Astrocyte (in vitro differentiated cells and primary cell): ENCODE data around the gene DOP1A. TPM values are rescaled to one million over a fixed set of nuclear protein-coding genes. Genes with fewer than 3 reads are reported as not detected.

Experiments used
- DNase-seq: peaks from one replicate; pipeline ENCODE4 v3.0.0-alpha.2; 2010; ENCODE audit warnings: low read depth
- FAIRE-seq: peaks from 2 replicates; lab custom pipeline; 2011; peaks lifted over from hg19 to GRCh38; lab: Jason Lieb, UNC
- H2AFZ ChIP-seq: 2 replicates; pipeline ENCODE4 v1.6.0; 2012; ENCODE audit warnings: low read depth, low read length, inconsistent platforms
- H3K27ac ChIP-seq: 2 replicates; pipeline ENCODE4 v1.5.1; 2011; ENCODE audit warnings: low read depth, low read length, inconsistent platforms
- H3K27me3 ChIP-seq: 2 replicates; pipeline ENCODE4 v1.6.0; 2011; ENCODE audit warnings: low read length, inconsistent platforms; ENCODE audit not compliant: insufficient read depth
- H3K36me3 ChIP-seq: 2 replicates; pipeline ENCODE4 v1.5.1; 2011; ENCODE audit warnings: low read length, inconsistent platforms; ENCODE audit not compliant: insufficient read depth
- H3K4me1 ChIP-seq: 2 replicates; pipeline ENCODE4 v1.5.1; 2011; ENCODE audit warnings: low read length, inconsistent platforms; ENCODE audit not compliant: insufficient read depth
- H3K4me2 ChIP-seq: 2 replicates; pipeline ENCODE4 v1.6.0; 2012; ENCODE audit warnings: low read length, inconsistent platforms
- H3K4me3 ChIP-seq: 2 replicates; pipeline ENCODE4 v1.5.1; 2011; ENCODE audit warnings: low read depth, mild to moderate bottlenecking, low read length, inconsistent platforms; ENCODE audit not compliant: insufficient read depth
- H3K79me2 ChIP-seq: 2 replicates; pipeline ENCODE4 v1.6.0; 2012; ENCODE audit warnings: mild to moderate bottlenecking, low read length, inconsistent platforms; ENCODE audit not compliant: insufficient read depth
- H3K9ac ChIP-seq: 2 replicates; pipeline ENCODE4 v1.6.0; 2012; ENCODE audit warnings: mild to moderate bottlenecking, low read length, inconsistent platforms
- H3K9me3 ChIP-seq: 2 replicates; pipeline ENCODE4 v1.5.1; 2012; ENCODE audit warnings: low read depth, mild to moderate bottlenecking, low read length, inconsistent platforms; ENCODE audit not compliant: insufficient read depth
- H4K20me1 ChIP-seq: 2 replicates; pipeline ENCODE4 v1.6.0; 2012; ENCODE audit warnings: low read length, inconsistent platforms; ENCODE audit not compliant: insufficient read depth
- H3K27ac Mint-ChIP-seq: one replicate; pipeline ENCODE4 v1.8.0; 2021; ENCODE audit warnings: mild to moderate bottlenecking, mixed read lengths; ENCODE audit not compliant: unreplicated experiment
- H3K27me3 Mint-ChIP-seq: one replicate; pipeline ENCODE4 v1.8.0; 2021; ENCODE audit warnings: low read depth, mixed read lengths; ENCODE audit not compliant: unreplicated experiment
- H3K36me3 Mint-ChIP-seq: one replicate; pipeline ENCODE4 v1.8.0; 2021; ENCODE audit warnings: low read depth, mixed read lengths; ENCODE audit not compliant: unreplicated experiment
- H3K4me1 Mint-ChIP-seq: one replicate; pipeline ENCODE4 v1.8.0; 2021; ENCODE audit warnings: low read depth, mixed read lengths; ENCODE audit not compliant: unreplicated experiment
- H3K4me3 Mint-ChIP-seq: one replicate; pipeline ENCODE4 v1.8.0; 2021; ENCODE audit warnings: mild to moderate bottlenecking, moderate library complexity, mixed read lengths; ENCODE audit not compliant: unreplicated experiment
- H3K9me3 Mint-ChIP-seq: one replicate; pipeline ENCODE4 v1.8.0; 2021; ENCODE audit warnings: mild to moderate bottlenecking, mixed read lengths; ENCODE audit not compliant: unreplicated experiment
- EZH2 ChIP-seq: IDR thresholded peaks from 2 replicates; pipeline ENCODE4 v1.6.1; 2012; ENCODE audit warnings: mild to moderate bottlenecking, low read length, inconsistent platforms; ENCODE audit not compliant: insufficient read depth
- total RNA-seq: library from RNA; stranded (reverse); gene quantifications from 2 replicates; pipeline ENCODE4 v1.2.1, GENCODE V29; 2021
- TF ChIP-seq, protein P1 (sequence below): IDR thresholded peaks from 2 replicates; pipeline ENCODE4 v1.5.1; 2011; ENCODE audit warnings: low read depth, mild to moderate bottlenecking, inconsistent platforms, low read length, moderate library complexity; ENCODE audit not compliant: insufficient read depth

The DOP1A gene
- total RNA-seq, 1 donor from 2014 or later: 14.2 TPM

GRCh38 chr6:83127976-83128375 lies 60.5 kb downstream of the DOP1A start:
- Histone ChIP-seq H3K9ac (no peak overlapping the region), H3K79me2 (no peaks in the 10 kb centered on the region), H3K36me3 (peaks cover 30% of the 10 kb centered on the region), H3K4me3 (no peak overlapping the region), H3K4me1 (no peaks in the 10 kb centered on the region), H3K27me3 (no peaks in the 10 kb centered on the region), H3K27ac (no peak overlapping the region), H4K20me1 (no peaks in the 10 kb centered on the region), H2AFZ (no peak overlapping the region), H3K9me3 (no peaks in the 10 kb centered on the region), H3K4me2 (no peak overlapping the region)
- Mint-ChIP-seq H3K4me1 (no peaks in the 10 kb centered on the region), H3K9me3 (no peaks in the 10 kb centered on the region), H3K4me3 (no peak overlapping the region), H3K36me3 (no peaks in the 10 kb centered on the region), H3K27ac (no peak overlapping the region), H3K27me3 (no peaks in the 10 kb centered on the region)
- TF ChIP-seq, protein P1, sequence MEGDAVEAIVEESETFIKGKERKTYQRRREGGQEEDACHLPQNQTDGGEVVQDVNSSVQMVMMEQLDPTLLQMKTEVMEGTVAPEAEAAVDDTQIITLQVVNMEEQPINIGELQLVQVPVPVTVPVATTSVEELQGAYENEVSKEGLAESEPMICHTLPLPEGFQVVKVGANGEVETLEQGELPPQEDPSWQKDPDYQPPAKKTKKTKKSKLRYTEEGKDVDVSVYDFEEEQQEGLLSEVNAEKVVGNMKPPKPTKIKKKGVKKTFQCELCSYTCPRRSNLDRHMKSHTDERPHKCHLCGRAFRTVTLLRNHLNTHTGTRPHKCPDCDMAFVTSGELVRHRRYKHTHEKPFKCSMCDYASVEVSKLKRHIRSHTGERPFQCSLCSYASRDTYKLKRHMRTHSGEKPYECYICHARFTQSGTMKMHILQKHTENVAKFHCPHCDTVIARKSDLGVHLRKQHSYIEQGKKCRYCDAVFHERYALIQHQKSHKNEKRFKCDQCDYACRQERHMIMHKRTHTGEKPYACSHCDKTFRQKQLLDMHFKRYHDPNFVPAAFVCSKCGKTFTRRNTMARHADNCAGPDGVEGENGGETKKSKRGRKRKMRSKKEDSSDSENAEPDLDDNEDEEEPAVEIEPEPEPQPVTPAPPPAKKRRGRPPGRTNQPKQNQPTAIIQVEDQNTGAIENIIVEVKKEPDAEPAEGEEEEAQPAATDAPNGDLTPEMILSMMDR: no peak
- no peak for TF ChIP-seq EZH2
- FAIRE-seq (no peak), DNase-seq (no peak)

DNA sequence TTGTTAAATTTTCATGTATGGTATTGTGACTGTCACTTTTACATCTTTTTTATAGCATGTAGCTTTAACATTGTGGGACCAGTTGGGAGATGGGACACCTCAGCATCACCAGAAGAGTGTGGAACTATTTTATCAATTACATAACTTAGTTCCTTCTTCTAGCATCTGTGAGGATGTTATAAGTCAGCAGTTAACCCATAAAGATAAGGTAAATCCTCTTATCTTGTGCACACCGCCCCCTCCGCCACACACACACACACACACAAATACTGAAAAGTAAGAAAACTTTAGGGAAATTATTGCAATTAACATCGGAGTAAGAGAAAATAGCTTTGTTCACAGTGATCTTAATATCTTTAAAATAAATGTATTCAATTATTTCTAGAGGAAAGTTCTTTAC lies 64.7 kb downstream of the DOP1A start:
- DNase-seq (no peak), FAIRE-seq (no peak)
- Mint-ChIP-seq H3K4me3 (no peak overlapping the region), H3K27me3 (no peaks in the 10 kb centered on the region), H3K27ac (no peak overlapping the region), H3K36me3 (peaks cover under 1% of the 10 kb centered on the region), H3K4me1 (no peaks in the 10 kb centered on the region), H3K9me3 (no peaks in the 10 kb centered on the region)
- Histone ChIP-seq H3K4me2 (no peak overlapping the region), H3K79me2 (no peaks in the 10 kb centered on the region), H3K27me3 (no peaks in the 10 kb centered on the region), H2AFZ (no peak overlapping the region), H3K27ac (no peak overlapping the region), H3K4me1 (no peaks in the 10 kb centered on the region), H3K4me3 (no peak overlapping the region), H3K9me3 (no peaks in the 10 kb centered on the region), H3K36me3 (peaks cover 15% of the 10 kb centered on the region), H4K20me1 (no peaks in the 10 kb centered on the region), H3K9ac (no peak overlapping the region)
- no peak for TF ChIP-seq EZH2
- TF ChIP-seq, protein P1: no peak

GRCh38 chr6:83138118-83138722 lies 70.7 kb downstream of the DOP1A start:
- FAIRE-seq: no peak

More at GRCh38 chr6:83138118-83138722, 70.7 kb downstream of the DOP1A start:
- no peaks in the 10 kb centered on the region for H3K27me3 Mint-ChIP-seq
- Histone ChIP-seq H3K79me2 (no peaks in the 10 kb centered on the region), H3K9me3 (no peaks in the 10 kb centered on the region), H3K36me3 (peaks cover 5% of the 10 kb centered on the region), H4K20me1 (no peaks in the 10 kb centered on the region), H3K4me3 (no peak overlapping the region), H3K9ac (no peak overlapping the region), H2AFZ (no peak overlapping the region), H3K27ac (no peak overlapping the region), H3K27me3 (no peaks in the 10 kb centered on the region), H3K4me2 (no peak overlapping the region), H3K4me1 (no peaks in the 10 kb centered on the region)
- H3K36me3 Mint-ChIP-seq: peaks cover 9% of the 10 kb centered on the region
- H3K4me3 Mint-ChIP-seq: no peak overlapping the region
- H3K4me1 Mint-ChIP-seq: no peaks in the 10 kb centered on the region
- H3K9me3 Mint-ChIP-seq: no peaks in the 10 kb centered on the region
- H3K27ac Mint-ChIP-seq: no peak overlapping the region
- no peak for DNase-seq
- TF ChIP-seq, protein P1: no peak
- TF ChIP-seq EZH2: no peak
